NB4 (cell line): ENCODE results near the gene PHACTR3.

Source experiments
- DNase-seq: peaks from one replicate; pipeline ENCODE4 v3.0.0; 2010; ENCODE audit warnings: low read depth
- H3K4me3 ChIP-seq: one replicate; pipeline ENCODE4 v1.5.1; 2011; ENCODE audit warnings: mild to moderate bottlenecking, low read depth, low read length, moderate library complexity
- MAX ChIP-seq: IDR thresholded peaks from 2 replicates; pipeline ENCODE4 v1.6.1; 2011; ENCODE audit warnings: low read depth, low read length
- MYC ChIP-seq: IDR thresholded peaks from 2 replicates; pipeline ENCODE4 v1.6.1; 2011; ENCODE audit warnings: low read depth, low read length
- POLR2A ChIP-seq: IDR thresholded peaks from 2 replicates; pipeline ENCODE4 v1.6.1; 2011; ENCODE audit warnings: mild to moderate bottlenecking; ENCODE audit not compliant: insufficient read length; ENCODE audit errors: extremely low read depth
- TF ChIP-seq, protein P1 (sequence below): IDR thresholded peaks from one replicate; pipeline ENCODE4 v1.5.1; 2012; ENCODE audit warnings: low read depth, low read length

Gene PHACTR3

GRCh38 chr20:59682603-59683002 is 78.3 kb downstream of the PHACTR3 start:
- DNase-seq = no peak
- no peak overlapping the region for H3K4me3 ChIP-seq
- TF ChIP-seq MAX (no peak), POLR2A (no peak), MYC (no peak)
- TF ChIP-seq, protein P1, sequence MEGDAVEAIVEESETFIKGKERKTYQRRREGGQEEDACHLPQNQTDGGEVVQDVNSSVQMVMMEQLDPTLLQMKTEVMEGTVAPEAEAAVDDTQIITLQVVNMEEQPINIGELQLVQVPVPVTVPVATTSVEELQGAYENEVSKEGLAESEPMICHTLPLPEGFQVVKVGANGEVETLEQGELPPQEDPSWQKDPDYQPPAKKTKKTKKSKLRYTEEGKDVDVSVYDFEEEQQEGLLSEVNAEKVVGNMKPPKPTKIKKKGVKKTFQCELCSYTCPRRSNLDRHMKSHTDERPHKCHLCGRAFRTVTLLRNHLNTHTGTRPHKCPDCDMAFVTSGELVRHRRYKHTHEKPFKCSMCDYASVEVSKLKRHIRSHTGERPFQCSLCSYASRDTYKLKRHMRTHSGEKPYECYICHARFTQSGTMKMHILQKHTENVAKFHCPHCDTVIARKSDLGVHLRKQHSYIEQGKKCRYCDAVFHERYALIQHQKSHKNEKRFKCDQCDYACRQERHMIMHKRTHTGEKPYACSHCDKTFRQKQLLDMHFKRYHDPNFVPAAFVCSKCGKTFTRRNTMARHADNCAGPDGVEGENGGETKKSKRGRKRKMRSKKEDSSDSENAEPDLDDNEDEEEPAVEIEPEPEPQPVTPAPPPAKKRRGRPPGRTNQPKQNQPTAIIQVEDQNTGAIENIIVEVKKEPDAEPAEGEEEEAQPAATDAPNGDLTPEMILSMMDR = no peak

GRCh38 chr20:59683181-59683580 is 78.8 kb downstream of the PHACTR3 start:
- H3K4me3 ChIP-seq = no peak overlapping the region
- DNase-seq = no peak
- TF ChIP-seq MAX = no peak
- TF ChIP-seq, protein P1 = no peak
- TF ChIP-seq MYC = no peak
- no peak for TF ChIP-seq POLR2A

GRCh38 chr20:59684685-59685242 is 80.4 kb downstream of the PHACTR3 start:
- TF ChIP-seq MAX = no peak
- TF ChIP-seq MYC = no peak
- TF ChIP-seq, protein P1 = no peak
- TF ChIP-seq POLR2A = no peak
- DNase-seq = no peak
- H3K4me3 ChIP-seq = no peak overlapping the region

- DNase-seq = no peak
- TF ChIP-seq, protein P1 = no peak
- TF ChIP-seq MYC (no peak), MAX (no peak), POLR2A (no peak)
- no peak overlapping the region for H3K4me3 ChIP-seq
Measured at GRCh38 chr20:59686404-59687346, 82.3 kb downstream of the PHACTR3 start.

GRCh38 chr20:59688356-59688755 is 84.0 kb downstream of the PHACTR3 start:
- TF ChIP-seq MYC = no peak
- no peak for TF ChIP-seq MAX
- no peak for TF ChIP-seq POLR2A
- TF ChIP-seq, protein P1 = no peak
- no peak for DNase-seq
- no peak overlapping the region for H3K4me3 ChIP-seq
